Amniotic epithelial cell (primary cell): ENCODE data around the gene PUS1.
"Not testable (repeated sequence)": the region's sequence is repeated elsewhere in the genome, so short reads cannot be mapped to it uniquely, and the experiment has no call there.

ENCODE experiments used
- DNase-seq: peaks from one replicate; pipeline ENCODE4 v3.0.0-alpha.2; 2010; ENCODE audit warnings: low read depth

PUS1 gene

GRCh38 chr12:131938082-131938481 is 9.0 kb downstream of the PUS1 start:
- DNase-seq, result no peak

GRCh38 chr12:131939007-131939406 is 9.9 kb downstream of the PUS1 start:
- no peak for DNase-seq

DNA sequence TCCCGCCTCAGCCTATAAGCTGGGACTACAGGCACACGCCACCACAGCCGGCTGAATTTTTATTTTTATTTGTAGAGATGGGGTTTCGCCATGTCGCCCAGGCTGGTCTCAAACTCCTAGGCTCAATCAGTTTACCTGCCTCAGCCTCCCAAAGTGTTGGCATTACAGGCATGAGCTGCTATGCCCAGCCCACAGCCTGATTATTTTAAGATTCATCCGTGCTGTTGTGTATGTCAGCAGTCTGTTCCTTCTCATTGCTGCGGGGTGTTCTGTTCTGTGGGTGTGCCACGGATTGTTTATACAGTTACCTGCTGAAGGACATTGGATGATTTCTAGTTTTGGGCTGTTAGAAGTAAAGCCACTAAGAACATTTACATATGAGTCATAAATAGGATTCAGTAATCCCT is 11.1 kb downstream of the PUS1 start:
- no peak for DNase-seq

DNA sequence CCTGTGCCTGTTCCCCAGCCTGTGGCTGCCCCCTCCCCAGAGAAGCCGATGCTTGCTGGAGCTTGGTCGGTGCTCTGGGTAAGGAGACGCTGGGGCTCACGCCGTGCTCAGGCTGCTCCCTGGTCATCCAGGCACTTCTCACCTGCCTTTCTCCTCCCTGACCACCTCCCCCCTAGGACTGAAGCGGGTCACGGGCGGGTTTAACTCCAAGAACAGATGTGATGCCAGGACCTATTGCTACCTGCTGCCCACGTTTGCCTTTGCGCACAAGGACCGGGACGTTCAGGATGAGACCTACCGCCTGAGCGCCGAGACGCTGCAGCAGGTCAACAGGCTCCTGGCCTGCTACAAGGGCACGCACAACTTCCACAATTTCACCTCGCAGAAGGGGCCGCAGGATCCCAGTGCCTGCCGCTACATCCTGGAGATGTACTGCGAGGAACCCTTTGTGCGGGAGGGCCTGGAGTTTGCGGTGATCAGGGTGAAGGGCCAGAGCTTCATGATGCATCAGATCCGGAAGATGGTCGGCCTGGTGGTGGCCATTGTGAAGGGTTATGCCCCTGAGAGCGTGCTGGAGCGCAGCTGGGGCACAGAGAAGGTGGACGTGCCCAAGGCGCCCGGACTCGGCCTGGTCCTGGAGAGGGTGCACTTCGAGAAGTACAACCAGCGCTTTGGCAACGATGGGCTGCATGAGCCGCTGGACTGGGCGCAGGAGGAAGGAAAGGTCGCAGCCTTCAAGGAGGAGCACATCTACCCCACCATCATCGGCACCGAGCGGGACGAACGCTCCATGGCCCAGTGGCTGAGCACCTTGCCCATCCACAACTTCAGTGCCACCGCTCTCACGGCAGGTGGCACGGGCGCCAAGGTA is 12.3 kb downstream of the PUS1 start:
- no peak for DNase-seq

DNA sequence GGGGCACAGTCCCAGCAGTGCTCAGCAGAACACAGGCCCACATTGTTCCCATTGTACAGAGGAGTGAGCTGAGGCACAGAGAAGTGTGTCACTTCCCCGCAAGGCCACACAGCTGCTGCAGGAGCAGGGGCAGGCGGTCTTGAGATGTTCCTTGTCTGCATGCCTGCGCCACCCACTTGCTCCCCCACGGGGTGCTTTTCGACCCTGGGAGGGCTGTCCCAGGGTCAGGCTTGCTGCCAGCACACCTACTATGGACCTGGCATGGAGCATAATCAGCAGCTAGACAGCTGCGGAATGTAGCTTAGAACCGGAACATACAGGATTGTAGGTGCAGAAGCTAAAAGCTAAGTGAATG is 12.9 kb downstream of the PUS1 start:
- DNase-seq, result no peak

GRCh38 chr12:131942671-131943070 is 13.6 kb downstream of the PUS1 start:
- DNase-seq, result no peak

- DNase-seq, result no peak
Measured at GRCh38 chr12:131943389-131943788, 14.3 kb downstream of the PUS1 start.

GRCh38 chr12:131943876-131944275 is 14.8 kb downstream of the PUS1 start:
- DNase-seq, result no peak

- DNase-seq, result no peak
Measured at GRCh38 chr12:131944601-131945251, 15.7 kb downstream of the PUS1 start.

DNA sequence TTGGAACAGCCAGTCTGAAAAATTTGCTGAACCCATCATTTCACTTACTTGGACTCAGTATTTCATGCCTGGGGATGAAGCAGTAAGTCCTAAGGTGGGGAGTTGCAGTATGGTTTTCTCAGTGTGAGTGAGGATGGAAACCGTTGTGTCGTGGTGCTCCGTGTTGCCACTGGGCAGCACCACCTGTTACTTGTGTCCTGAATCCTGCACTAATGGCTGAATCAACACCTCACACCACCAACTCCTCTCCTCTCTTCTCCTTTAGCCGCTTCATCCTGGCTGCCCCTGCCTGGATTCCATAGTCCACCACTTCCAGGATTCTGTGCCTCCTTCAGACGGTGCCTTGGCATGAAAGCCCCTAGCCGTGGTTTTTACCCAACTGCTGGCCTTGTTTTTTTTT is 17.7 kb downstream of the PUS1 start:
- no peak for DNase-seq

DNA sequence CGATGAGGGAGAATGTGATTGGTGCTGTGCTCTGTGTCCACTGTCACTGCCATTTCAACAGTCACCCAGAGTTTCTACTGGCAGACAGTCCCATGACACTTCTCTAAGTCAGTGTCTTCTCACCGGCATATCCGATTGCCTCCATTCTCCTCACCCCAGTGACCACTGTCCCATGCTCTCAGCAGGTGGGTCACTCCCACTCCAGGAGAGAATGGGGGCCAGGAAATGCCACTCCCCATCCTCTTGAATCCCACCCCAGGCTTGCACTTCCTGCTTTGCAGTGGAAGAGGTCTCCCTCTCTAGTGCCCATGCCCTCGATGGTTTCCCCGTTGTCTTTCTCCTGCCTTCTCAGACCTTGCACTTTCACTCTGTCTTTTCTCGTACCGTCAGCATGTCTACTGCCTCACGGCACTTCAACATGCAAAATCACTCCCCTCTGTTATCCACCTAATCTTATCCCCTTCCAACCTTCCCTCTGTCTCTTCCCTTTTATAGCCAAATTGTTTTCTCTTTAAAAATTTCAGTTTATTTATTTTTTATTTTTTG is 18.5 kb downstream of the PUS1 start:
- no peak for DNase-seq

DNA sequence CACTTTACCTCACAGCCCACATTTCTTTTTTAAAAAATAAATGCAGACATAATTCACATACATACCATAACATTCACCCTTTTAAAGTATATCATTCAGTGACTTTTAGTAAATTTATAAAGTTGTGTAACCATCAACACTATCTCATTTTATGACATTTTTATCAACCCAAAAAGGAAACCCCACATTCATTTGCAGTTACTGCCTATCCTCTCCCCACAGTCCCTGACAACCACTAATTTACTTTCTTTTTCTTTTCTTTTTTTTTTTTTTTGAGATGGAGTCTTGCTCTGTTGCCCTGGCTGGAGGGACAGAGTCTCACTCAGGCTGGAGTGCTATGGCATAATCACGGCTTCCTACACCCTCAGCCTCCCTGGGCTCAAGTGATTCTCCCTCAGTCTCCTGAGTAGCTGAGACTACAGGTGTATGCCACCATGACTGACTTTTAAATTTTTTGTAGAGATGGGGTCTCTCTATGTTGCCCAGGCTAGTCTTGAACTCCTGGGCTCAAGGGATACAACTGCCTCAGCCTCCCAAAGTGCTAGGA is 19.2 kb downstream of the PUS1 start:
- DNase-seq, result peak; percentile 58

GRCh38 chr12:131948713-131949430 is 19.8 kb downstream of the PUS1 start:
- DNase-seq, result peak; percentile 53

GRCh38 chr12:131949431-131950181 is 20.5 kb downstream of the PUS1 start, which contains the start of gene EP400:
TSS of gene EP400 (plus strand) at chr12:131949942. CDS start at chr12:131960620, 10,678 bp downstream.
- DNase-seq, result peak; percentile 87

- DNase-seq, result no peak
Measured at GRCh38 chr12:131950182-131950913, 21.3 kb downstream of the PUS1 start.

GRCh38 chr12:131953810-131954209 is 24.7 kb downstream of the PUS1 start:
- not testable (repeated sequence) for DNase-seq

- DNase-seq, result not testable (repeated sequence)
Measured at GRCh38 chr12:131954460-131954859, 25.4 kb downstream of the PUS1 start.

GRCh38 chr12:131959116-131959515 is 30.0 kb downstream of the PUS1 start:
- DNase-seq, result peak; percentile 25

DNA sequence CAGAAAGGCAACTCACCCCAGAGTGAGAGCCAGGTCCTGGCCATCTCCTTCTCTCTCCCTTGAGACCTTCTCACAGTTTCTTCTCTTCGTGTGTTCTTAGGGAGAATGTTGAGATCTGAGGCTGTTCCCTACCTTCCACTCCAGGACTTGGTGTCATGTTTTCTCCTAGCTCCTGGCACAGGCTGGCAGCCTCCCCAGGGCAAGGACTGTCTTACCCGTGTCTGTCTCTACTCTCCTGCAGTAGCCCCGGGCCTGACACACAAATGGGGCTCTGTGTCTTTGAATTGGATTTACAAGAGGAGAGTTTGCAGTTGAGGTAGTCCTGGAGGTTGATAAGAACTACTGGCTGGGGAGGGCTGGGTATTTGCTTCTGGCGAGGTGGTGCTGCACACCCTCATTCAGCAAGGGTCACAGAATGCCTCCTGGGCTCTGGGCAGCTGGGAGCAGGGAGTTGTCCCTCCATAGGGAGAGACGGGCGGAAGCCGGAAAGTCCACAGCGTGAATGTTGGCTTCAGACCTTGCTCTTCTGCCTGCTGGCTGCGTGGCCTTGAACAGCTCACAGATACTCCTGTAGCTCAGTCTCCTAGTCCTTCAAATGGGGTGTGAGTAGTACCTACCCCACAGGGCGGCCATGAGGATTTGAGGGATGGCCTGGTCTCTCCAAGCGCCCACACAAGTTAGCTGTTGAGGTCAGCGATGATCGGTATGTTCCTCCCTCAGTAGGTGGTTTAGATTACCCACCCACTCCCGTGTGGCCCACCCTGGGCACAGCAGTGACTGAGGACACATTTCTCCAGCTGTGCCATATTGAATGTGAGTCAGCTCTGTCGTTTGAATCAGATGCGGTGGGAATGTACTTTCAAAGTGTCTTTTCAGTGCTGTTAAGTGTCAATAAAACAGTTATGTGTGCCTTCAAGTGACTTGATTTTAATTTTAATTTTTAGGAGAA is 30.8 kb downstream of the PUS1 start:
- DNase-seq, result no peak
